ENCODE results near the gene NACC1. TPM values are rescaled to one million over a fixed set of nuclear protein-coding genes. Genes with fewer than 3 reads are reported as not detected.

The NACC1 gene
- total RNA-seq, 2 experiments from 2014 or later: 13.0 to 13.5 TPM

DNA sequence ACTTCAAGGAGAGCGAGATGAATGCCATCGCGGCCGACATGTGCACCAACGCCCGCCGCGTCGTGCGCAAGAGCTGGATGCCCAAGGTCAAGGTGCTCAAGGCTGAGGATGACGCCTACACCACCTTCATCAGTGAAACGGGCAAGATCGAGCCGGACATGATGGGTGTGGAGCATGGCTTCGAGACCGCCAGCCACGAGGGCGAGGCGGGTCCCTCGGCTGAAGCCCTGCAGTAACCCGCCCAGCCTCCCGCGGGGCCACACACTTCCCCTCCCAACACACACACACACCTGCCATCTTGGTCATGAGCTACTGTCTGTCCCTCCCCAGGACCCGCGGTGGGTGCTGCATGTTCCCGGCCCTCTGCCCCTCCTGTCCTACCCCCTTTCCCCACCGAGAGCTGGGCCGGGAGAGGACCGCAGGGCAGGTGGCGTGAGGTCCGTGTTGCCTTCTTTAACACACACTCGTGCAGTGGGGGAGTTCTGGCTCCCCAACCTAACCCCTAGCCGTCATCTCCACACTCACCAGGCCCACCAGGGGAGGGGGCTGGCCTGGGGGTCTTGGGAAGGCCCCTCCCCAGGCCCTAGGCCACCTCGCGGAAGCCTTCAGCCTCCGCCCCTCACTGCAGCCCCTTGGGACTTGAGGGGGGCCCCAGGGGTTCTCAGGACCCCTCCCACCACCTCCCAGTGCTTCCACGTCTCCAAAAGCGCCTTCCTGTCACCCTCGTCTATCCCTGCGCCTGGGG, 20.3 kb downstream of the NACC1 start:
- Mint-ChIP-seq H3K9me3 (no peaks in the 10 kb centered on the region), H3K27ac (no peak overlapping the region), H3K4me3 (no peak overlapping the region), H3K4me1 (ENCODE audit: low read depth) (peaks cover 4% of the 10 kb centered on the region), H3K36me3 (ENCODE audit: low read depth) (peaks cover 27% of the 10 kb centered on the region), H3K27me3 (no peaks in the 10 kb centered on the region)
- no peak for ATAC-seq (ENCODE audit: poor library complexity)
- Histone ChIP-seq H3K9me3 (ENCODE audit: control insufficient read depth in 1 of 2, insufficient read depth in 1 of 2, low read length in 2 of 2) (no peaks in the 10 kb centered on the region), H3K4me1 (ENCODE audit: insufficient read depth, low read length) (peaks cover 2% of the 10 kb centered on the region), H3K27me3 (ENCODE audit: control insufficient read depth in 1 of 2, insufficient read depth in 2 of 2, low read length in 2 of 2) (no peaks in the 10 kb centered on the region), H3K27ac (ENCODE audit: low read depth in 1 of 2, low read length in 2 of 2) (no peak overlapping the region), H3K4me3 (ENCODE audit: low read length) (no peak overlapping the region), H3K36me3 (ENCODE audit: insufficient read depth, low read length) (peaks cover 42% of the 10 kb centered on the region)
- intact Hi-C loops (cut with DNase I, micrococcal nuclease): no loop called here
- TF ChIP-seq, protein P1, sequence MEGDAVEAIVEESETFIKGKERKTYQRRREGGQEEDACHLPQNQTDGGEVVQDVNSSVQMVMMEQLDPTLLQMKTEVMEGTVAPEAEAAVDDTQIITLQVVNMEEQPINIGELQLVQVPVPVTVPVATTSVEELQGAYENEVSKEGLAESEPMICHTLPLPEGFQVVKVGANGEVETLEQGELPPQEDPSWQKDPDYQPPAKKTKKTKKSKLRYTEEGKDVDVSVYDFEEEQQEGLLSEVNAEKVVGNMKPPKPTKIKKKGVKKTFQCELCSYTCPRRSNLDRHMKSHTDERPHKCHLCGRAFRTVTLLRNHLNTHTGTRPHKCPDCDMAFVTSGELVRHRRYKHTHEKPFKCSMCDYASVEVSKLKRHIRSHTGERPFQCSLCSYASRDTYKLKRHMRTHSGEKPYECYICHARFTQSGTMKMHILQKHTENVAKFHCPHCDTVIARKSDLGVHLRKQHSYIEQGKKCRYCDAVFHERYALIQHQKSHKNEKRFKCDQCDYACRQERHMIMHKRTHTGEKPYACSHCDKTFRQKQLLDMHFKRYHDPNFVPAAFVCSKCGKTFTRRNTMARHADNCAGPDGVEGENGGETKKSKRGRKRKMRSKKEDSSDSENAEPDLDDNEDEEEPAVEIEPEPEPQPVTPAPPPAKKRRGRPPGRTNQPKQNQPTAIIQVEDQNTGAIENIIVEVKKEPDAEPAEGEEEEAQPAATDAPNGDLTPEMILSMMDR (IDR thresholded peaks at IDR 0.05): no peak
- DNase-seq: no peak
- POLR2A ChIA-PET: no interaction called here
- CTCF ChIA-PET: no interaction called here

DNA sequence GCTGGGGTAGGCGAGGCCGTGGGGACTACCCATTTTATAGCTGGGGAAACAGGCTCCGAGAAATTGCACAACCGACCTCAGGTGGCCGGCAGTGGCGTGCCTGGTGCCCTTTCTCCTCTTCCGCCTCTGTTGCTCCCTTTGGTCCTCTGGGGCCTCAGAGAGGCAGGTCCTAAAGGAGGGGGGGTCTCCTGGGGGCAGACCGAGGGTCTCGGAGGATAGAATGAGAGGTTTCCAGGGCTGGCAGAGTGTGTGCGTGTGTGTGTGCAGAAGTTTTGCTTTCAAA, 20.8 kb downstream of the NACC1 start:
- intact Hi-C loops (cut with DNase I, micrococcal nuclease): no loop called here
- no peaks in the 10 kb centered on the region for H3K27me3 ChIP-seq (ENCODE audit: control insufficient read depth in 1 of 2, insufficient read depth in 2 of 2, low read length in 2 of 2)
- no peak overlapping the region for H3K27ac ChIP-seq (ENCODE audit: low read depth in 1 of 2, low read length in 2 of 2)
- CTCF ChIA-PET: no interaction called here
- H3K9me3 ChIP-seq (ENCODE audit: control insufficient read depth in 1 of 2, insufficient read depth in 1 of 2, low read length in 2 of 2): no peaks in the 10 kb centered on the region
- no peaks in the 10 kb centered on the region for H3K9me3 Mint-ChIP-seq
- peaks cover 42% of the 10 kb centered on the region for H3K36me3 ChIP-seq (ENCODE audit: insufficient read depth, low read length)
- no peak overlapping the region for H3K4me3 ChIP-seq (ENCODE audit: low read length)
- H3K4me1 Mint-ChIP-seq (ENCODE audit: low read depth): no peaks in the 10 kb centered on the region
- TF ChIP-seq, protein P1 (IDR thresholded peaks at IDR 0.05): no peak
- no peaks in the 10 kb centered on the region for H3K4me1 ChIP-seq (ENCODE audit: insufficient read depth, low read length)
- DNase-seq (no peak), ATAC-seq (ENCODE audit: poor library complexity) (no peak)
- H3K36me3 Mint-ChIP-seq (ENCODE audit: low read depth): peaks cover 27% of the 10 kb centered on the region
- POLR2A ChIA-PET: no interaction called here
- H3K27me3 Mint-ChIP-seq: no peaks in the 10 kb centered on the region
- no peak overlapping the region for H3K4me3 Mint-ChIP-seq
- H3K27ac Mint-ChIP-seq: no peak overlapping the region

DNA sequence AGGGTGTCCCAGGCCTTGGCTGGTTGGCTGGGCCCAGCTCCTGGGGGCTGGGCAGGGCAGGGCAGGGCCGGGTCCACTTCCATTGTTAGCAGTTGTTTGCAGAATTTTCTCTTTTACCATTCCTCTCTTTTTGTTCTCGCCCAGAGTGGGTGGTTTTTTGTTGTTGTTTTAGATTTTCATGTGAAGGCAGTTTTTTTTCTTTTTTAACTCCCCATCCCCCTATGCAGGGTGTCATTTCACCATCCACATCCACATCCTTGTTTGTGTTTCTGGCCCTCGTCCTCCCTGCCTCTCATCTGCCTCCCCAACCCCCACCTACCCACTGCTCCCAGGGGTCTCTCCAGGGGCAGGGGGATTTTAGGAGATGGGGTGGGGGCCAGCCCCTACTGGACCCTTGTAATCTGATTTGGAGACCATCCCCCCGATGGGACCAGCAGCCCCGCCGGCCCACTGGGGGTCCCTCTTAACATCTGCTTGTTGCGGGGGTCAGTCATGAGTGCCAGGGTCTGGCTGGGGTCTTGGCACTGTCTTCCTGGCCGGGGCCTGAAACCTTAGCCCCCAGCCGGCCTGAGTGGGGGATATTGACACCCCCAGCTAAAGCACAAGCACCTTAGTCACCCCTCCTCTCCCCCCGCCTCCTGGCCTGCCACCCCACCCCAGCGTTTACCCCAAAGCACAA, 21.7 kb downstream of the NACC1 start:
- ChIA-PET CTCF (no interaction called here), POLR2A (no interaction called here)
- H3K4me3 ChIP-seq (ENCODE audit: low read length): no peak overlapping the region
- no peaks in the 10 kb centered on the region for H3K4me1 ChIP-seq (ENCODE audit: insufficient read depth, low read length)
- ATAC-seq (ENCODE audit: poor library complexity) (no peak), DNase-seq (no peak)
- no peak overlapping the region for H3K27ac ChIP-seq (ENCODE audit: low read depth in 1 of 2, low read length in 2 of 2)
- Mint-ChIP-seq H3K27ac (no peak overlapping the region), H3K27me3 (no peaks in the 10 kb centered on the region), H3K4me1 (ENCODE audit: low read depth) (no peaks in the 10 kb centered on the region), H3K9me3 (no peaks in the 10 kb centered on the region), H3K36me3 (ENCODE audit: low read depth) (peaks cover 27% of the 10 kb centered on the region), H3K4me3 (no peak overlapping the region)
- H3K27me3 ChIP-seq (ENCODE audit: control insufficient read depth in 1 of 2, insufficient read depth in 2 of 2, low read length in 2 of 2): no peaks in the 10 kb centered on the region
- TF ChIP-seq, protein P1 (IDR thresholded peaks at IDR 0.05): no peak
- intact Hi-C loops (cut with DNase I, micrococcal nuclease): no loop called here
- no peaks in the 10 kb centered on the region for H3K9me3 ChIP-seq (ENCODE audit: control insufficient read depth in 1 of 2, insufficient read depth in 1 of 2, low read length in 2 of 2)
- peaks cover 50% of the 10 kb centered on the region for H3K36me3 ChIP-seq (ENCODE audit: insufficient read depth, low read length)
